HepG2 (cell line): ENCODE results near the gene BRIP1. TPM values are rescaled to one million over a fixed set of nuclear protein-coding genes. Genes with fewer than 3 reads are reported as not detected.

Experiments used
- CSRNP2 ChIP-seq: sonication (generic); formaldehyde crosslinking; conservative IDR thresholded peaks from 2 replicates; pipeline ENCODE4 v1.8.0; 2022; ENCODE audit warnings: low read depth, missing genetic modification reagents
- DNMT3B ChIP-seq: conservative IDR thresholded peaks from 2 replicates; pipeline ENCODE4 v1.6.1; 2016; ENCODE audit warnings: missing biosample characterization, control low read depth
- SP140L ChIP-seq: sonication (generic); formaldehyde crosslinking; IDR thresholded peaks from 2 replicates; pipeline ENCODE4 v1.4.0; 2020; ENCODE audit warnings: missing genetic modification reagents, borderline replicate concordance
- SP4 ChIP-seq: sonication (generic); formaldehyde crosslinking; IDR thresholded peaks from 2 replicates; pipeline ENCODE4 v1.8.1; 2023; ENCODE audit warnings: mild to moderate bottlenecking, missing genetic modification reagents
- SPEN ChIP-seq: sonication (generic); formaldehyde crosslinking; IDR thresholded peaks from 2 replicates; pipeline ENCODE4 v1.5.1; 2020; ENCODE audit warnings: low read depth, mild to moderate bottlenecking, missing genetic modification reagents
- TFAP4 ChIP-seq: sonication (generic); IDR thresholded peaks from 2 replicates; pipeline ENCODE4 v1.6.1; 2016; ENCODE audit warnings: low read depth, borderline replicate concordance
- ZFP41 ChIP-seq: sonication (generic); formaldehyde crosslinking; IDR thresholded peaks from 2 replicates; pipeline ENCODE4 v1.4.0; 2020; ENCODE audit warnings: mild to moderate bottlenecking, missing genetic modification reagents, borderline replicate concordance
- ZNF317 ChIP-seq: sonication (generic); formaldehyde crosslinking; IDR thresholded peaks from 2 replicates; pipeline ENCODE4 v1.5.0; 2020; ENCODE audit warnings: mild to moderate bottlenecking, missing genetic modification reagents
- ZNF407 ChIP-seq: sonication (generic); formaldehyde crosslinking; IDR thresholded peaks from one replicate; pipeline ENCODE4 v1.5.1; 2020; ENCODE audit warnings: mild to moderate bottlenecking, missing genetic modification reagents; ENCODE audit errors: not compliant biosample characterization
- ZNF414 ChIP-seq: sonication (generic); formaldehyde crosslinking; IDR thresholded peaks from 2 replicates; pipeline ENCODE4 v1.5.0; 2020; ENCODE audit warnings: missing genetic modification reagents
- ZNF580 ChIP-seq: IDR thresholded peaks from 2 replicates; pipeline ENCODE4 v1.6.1; 2016; ENCODE audit warnings: low read depth, borderline replicate concordance
- ZNF616 ChIP-seq: sonication (generic); formaldehyde crosslinking; IDR thresholded peaks from 2 replicates; pipeline ENCODE4 v1.5.0; 2020; ENCODE audit warnings: low read depth, mild to moderate bottlenecking, missing genetic modification reagents
- ZNF710 ChIP-seq: sonication (generic); formaldehyde crosslinking; IDR thresholded peaks from 2 replicates; pipeline ENCODE4 v1.5.0; 2020; ENCODE audit warnings: mild to moderate bottlenecking, missing genetic modification reagents, borderline replicate concordance
- polyA plus RNA-seq, 8 experiments: library from polyadenylated mRNA; depleted of rRNA in 3 of 8; stranded (reverse) in 7 of 8; unstranded in 1 of 8; fragments of >200 nt; fragmentation: Illumina TruSeq in 4 of 8; extraction: Trizol in 4 of 8; gene quantifications; 2 replicates each; pipeline versions ENCODE4 v1.2.1 to v1.2.3, GENCODE V29; 2011 to 2016; ENCODE audit warnings: low read depth in 4 of 8, missing spikeins in 1 of 8, mixed read lengths in 1 of 8; ENCODE audit not compliant: insufficient read depth in 1 of 8
- total RNA-seq, 5 experiments: library from RNA; depleted of rRNA; stranded (reverse); fragments of >200 nt; fragmentation: Illumina TruSeq; extraction: Trizol; gene quantifications; 2 replicates each; pipeline ENCODE4 v1.2.3, GENCODE V29; 2016; ENCODE audit warnings: low read depth in 1 of 5

BRIP1 gene
- total and polyA plus RNA-seq, 2 of the 13 experiments (the other 11 are each of a cell fraction or from before 2014, with no cell fraction given) = 3.8 to 27.7 TPM

GRCh38 chr17:61862975-61863800 is at the start of gene BRIP1 (continued):
- no peak; the same call in 1 of the 2 replicates for TF ChIP-seq TFAP4
- TF ChIP-seq ZFP41 (CRISPR knock-in tag) = no peak
- TF ChIP-seq ZNF317 = no peak; the same call in 1 of the 2 replicates
- 0 out of 2 replicates have a peak, but pooled peaks have one; percentile 72 for TF ChIP-seq SP140L (CRISPR knock-in tag)
- TF ChIP-seq DNMT3B (CRISPR knock-in tag) = no peak
- TF ChIP-seq ZNF710 (CRISPR knock-in tag) = no peak; the same call in 1 of the 2 replicates
- TF ChIP-seq ZNF580 (CRISPR knock-in tag) = 0 out of 2 replicates have a peak, but pooled peaks have one; percentile 25
- TF ChIP-seq SP4 (CRISPR knock-in tag) = 0 out of 2 replicates have a peak, but pooled peaks have one; percentile 62
- no peak for TF ChIP-seq ZNF407 (CRISPR knock-in tag)
- peak; percentile 81 for TF ChIP-seq SPEN (CRISPR knock-in tag)
- no peak for TF ChIP-seq ZNF414
- TF ChIP-seq ZNF616 (CRISPR knock-in tag) = 0 out of 2 replicates have a peak, but pooled peaks have one; percentile 51
- no peak for TF ChIP-seq CSRNP2 (CRISPR knock-in tag)
